PC-3 (cell line): ENCODE results near the gene ELMOD1. TPM values are rescaled to one million over a fixed set of nuclear protein-coding genes. Genes with fewer than 3 reads are reported as not detected.

Source experiments
- ATAC-seq: fragments of 200-7000 bp; cut with Tn5 transposase; 2 replicates; pipeline ENCODE4 v1.9.1; 2020; ENCODE audit warnings: mild to moderate bottlenecking, moderate library complexity
- BruUV-seq: library from RNA; stranded (reverse); fragments of 400-500 nt; replicated peaks from 2 replicates; lab custom pipeline; 2021; lab: Mats Ljungman, UMichigan
- CTCF ChIA-PET: fragments of 300-600 bp; sonication (Branson Sonifier 250); formaldehyde crosslinking; loops from one replicate; lab custom pipeline; 2022; ENCODE audit warnings: antibody characterized with exemption; lab: Charles Lee
- POLR2A ChIA-PET: fragments of 300-600 bp; sonication (Branson Sonifier 250); formaldehyde crosslinking; loops from one replicate; lab custom pipeline; 2022; ENCODE audit warnings: antibody characterized with exemption; ENCODE audit not compliant: unreplicated experiment; lab: Charles Lee
- DNase-seq: peaks from one replicate; pipeline ENCODE4 v3.0.0-alpha.2; 2015
- H2AFZ ChIP-seq: fragments of 300-600 bp; sonication (generic); 2 replicates; pipeline ENCODE4 v1.6.0; 2016; ENCODE audit warnings: antibody characterized with exemption, low read length
- H3F3A ChIP-seq: fragments of 300-600 bp; sonication (generic); one replicate; pipeline ENCODE4 v1.6.0; 2017; ENCODE audit warnings: antibody characterized with exemption, low read length, control low read depth, mild to moderate bottlenecking; ENCODE audit not compliant: unreplicated experiment
- H3K27ac ChIP-seq: fragments of 300-600 bp; sonication (generic); 2 replicates; pipeline ENCODE4 v1.5.1; 2016; ENCODE audit warnings: mild to moderate bottlenecking, low read length
- H3K27me3 ChIP-seq: fragments of 300-600 bp; sonication (generic); 2 replicates; pipeline ENCODE4 v1.6.1; 2016; ENCODE audit warnings: low read length, mixed read lengths
- H3K36me3 ChIP-seq: fragments of 300-600 bp; sonication (generic); 2 replicates; pipeline ENCODE4 v1.6.1; 2016; ENCODE audit warnings: low read depth, mixed run types, low read length, mixed read lengths
- H3K4me1 ChIP-seq: fragments of 300-600 bp; sonication (generic); 2 replicates; pipeline ENCODE4 v1.5.1; 2016; ENCODE audit warnings: low read length; ENCODE audit not compliant: insufficient read depth
- H3K4me2 ChIP-seq: fragments of 300-600 bp; sonication (generic); 2 replicates; pipeline ENCODE4 v1.6.0; 2016; ENCODE audit warnings: low read length
- H3K4me3 ChIP-seq: fragments of 300-600 bp; sonication (generic); 2 replicates; pipeline ENCODE4 v1.5.1; 2016; ENCODE audit warnings: mild to moderate bottlenecking, low read length, mixed read lengths
- H3K79me2 ChIP-seq: fragments of 300-600 bp; sonication (generic); 2 replicates; pipeline ENCODE4 v1.6.1; 2017; ENCODE audit warnings: low read length, mixed read lengths
- H3K9ac ChIP-seq: fragments of 300-600 bp; sonication (generic); 2 replicates; pipeline ENCODE4 v1.6.0; 2016; ENCODE audit warnings: mild to moderate bottlenecking, low read length
- H3K9me2 ChIP-seq: fragments of 300-600 bp; sonication (generic); replicated peaks from 2 replicates; pipeline ENCODE4 v1.6.1; 2016; ENCODE audit warnings: mixed run types, low read length, mixed read lengths
- H3K9me3 ChIP-seq: fragments of 300-600 bp; sonication (generic); 2 replicates; pipeline ENCODE4 v1.6.1; 2016; ENCODE audit warnings: low read length, mixed read lengths
- H4K20me1 ChIP-seq: fragments of 300-600 bp; sonication (generic); 2 replicates; pipeline ENCODE4 v1.6.1; 2016; ENCODE audit warnings: low read length, mixed read lengths
- EZH2 ChIP-seq: fragments of 300-600 bp; sonication (generic); IDR thresholded peaks from one replicate; pipeline ENCODE4 v1.6.1; 2017; ENCODE audit warnings: antibody characterized with exemption, mild to moderate bottlenecking, low read length; ENCODE audit not compliant: unreplicated experiment
- EZH2phosphoT487 ChIP-seq: fragments of 300-600 bp; sonication (generic); IDR thresholded peaks from 2 replicates; pipeline ENCODE4 v1.6.1; 2018; ENCODE audit warnings: mild to moderate bottlenecking, antibody characterized with exemption, low read length, borderline replicate concordance
- intact Hi-C: fragments of 100-400 bp; cut with micrococcal nuclease; formaldehyde crosslinking; loops from 2 replicates; pipeline ENCODE4 v1.9.0; 2023
- total RNA-seq: library from RNA; depleted of rRNA; stranded (reverse); fragments of >200 nt; gene quantifications from 2 replicates; pipeline ENCODE4 v1.2.3, GENCODE V29; 2014
- TF ChIP-seq, protein P1 (sequence below): fragments of 300-600 bp; sonication (generic); conservative IDR thresholded peaks from 2 replicates; pipeline ENCODE4 v1.5.1; 2017; ENCODE audit warnings: antibody characterized with exemption, low read depth, mild to moderate bottlenecking, low read length

ELMOD1 gene
- total RNA-seq, 1 experiment from 2014 or later = not detected

DNA sequence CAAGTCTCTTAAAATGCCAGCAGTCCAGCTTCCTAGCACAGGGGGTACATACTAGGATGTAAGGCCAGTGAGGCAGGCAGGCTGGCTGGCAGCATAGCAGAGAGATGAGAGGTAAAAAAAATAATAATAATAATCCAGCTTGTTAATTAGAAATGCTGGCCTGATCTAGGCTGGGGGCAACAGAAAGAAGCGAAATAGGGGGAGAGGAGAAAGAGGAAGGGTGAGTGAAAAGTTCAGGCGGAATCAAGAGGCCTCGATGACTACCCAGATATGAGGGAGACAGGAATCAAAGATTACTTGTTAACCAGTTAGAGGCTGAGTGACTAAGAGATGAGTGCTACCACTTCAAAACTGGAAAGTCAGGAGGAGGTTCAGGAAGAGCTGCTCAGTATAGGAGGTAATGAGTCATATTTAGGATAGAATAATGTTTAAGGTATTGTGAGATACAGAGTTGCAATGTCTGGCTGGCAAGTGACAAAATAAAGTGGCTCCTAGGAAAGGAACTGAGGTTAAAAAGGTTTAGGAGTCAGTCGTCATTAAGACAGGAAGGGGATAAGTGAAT is 28.2 kb upstream of the ELMOD1 start:
- peaks cover 19% of the 10 kb centered on the region for H3F3A ChIP-seq
- BruUV-seq = no TSS peak
- H3K9me2 ChIP-seq = no peaks in the 10 kb centered on the region
- H3K36me3 ChIP-seq = 0 out of 2 replicates have a peak, but pooled peaks cover 6% of the 10 kb centered on the region
- peak overlapping the region; percentile 71 for H3K9ac ChIP-seq
- peak overlapping the region; percentile 32; the same call in 1 of the 2 replicates for H3K4me3 ChIP-seq
- DNase-seq = peak; percentile 99
- CTCF ChIA-PET = interaction anchor here (0.5 to 1.7 kb wide), 14 partner anchors 11 to 371 kb away, joined by 3 to 12 read pairs (median 6); no protein-coding TSS in a partner anchor
- peak overlapping the region; percentile 86 for H3K4me2 ChIP-seq
- TF ChIP-seq EZH2 (no peak), EZH2phosphoT487 (no peak)
- intact Hi-C loops = loop anchor here (1.0 to 2.0 kb wide), 3 partner anchors 14 to 127 kb away; no protein-coding TSS in a partner anchor
- H4K20me1 ChIP-seq = no peaks in the 10 kb centered on the region
- POLR2A ChIA-PET = interaction anchor here (1.1 kb wide), 2 partner anchors 13 to 105 kb away, joined by 4 to 6 read pairs; partner anchors contain the start of gene CWF19L2
- peaks cover 48% of the 10 kb centered on the region for H3K4me1 ChIP-seq
- no peaks in the 10 kb centered on the region for H3K27me3 ChIP-seq
- no peaks in the 10 kb centered on the region for H3K9me3 ChIP-seq
- peak; percentile 65 for ATAC-seq
- peak overlapping the region; percentile 92 for H3K27ac ChIP-seq
- H3K79me2 ChIP-seq = peaks cover 34% of the 10 kb centered on the region
- no peak overlapping the region for H2AFZ ChIP-seq

DNA sequence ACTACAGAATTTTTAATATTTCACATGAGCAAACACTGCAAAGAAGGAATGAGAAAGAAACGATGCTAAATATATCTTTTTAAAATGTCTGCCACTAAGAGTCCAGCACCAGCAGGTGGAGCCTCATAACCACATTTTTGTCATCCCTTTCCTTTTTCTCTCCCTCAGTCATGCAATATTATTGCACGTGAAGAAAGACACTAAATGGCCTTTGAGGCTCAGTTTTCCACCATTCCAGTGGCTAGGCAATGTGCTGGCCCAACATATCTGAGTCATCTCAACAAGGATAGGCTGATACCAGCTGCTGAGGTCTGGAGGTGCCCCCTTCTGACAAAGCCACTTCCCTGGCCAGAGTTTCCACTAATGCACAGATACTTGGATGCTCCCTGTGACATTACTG is 27.2 kb upstream of the ELMOD1 start:
- Histone ChIP-seq H3K9me3 (no peaks in the 10 kb centered on the region), H3K36me3 (0 out of 2 replicates have a peak, but pooled peaks cover 6% of the 10 kb centered on the region), H4K20me1 (no peaks in the 10 kb centered on the region), H3K9ac (peak overlapping the region; percentile 51), H3K9me2 (no peaks in the 10 kb centered on the region), H2AFZ (no peak overlapping the region), H3K4me2 (peak overlapping the region; percentile 86), H3K4me3 (peak overlapping the region; percentile 73; the same call in 1 of the 2 replicates), H3K27me3 (no peaks in the 10 kb centered on the region), H3F3A (peaks cover 19% of the 10 kb centered on the region), H3K27ac (peak overlapping the region; percentile 92), H3K79me2 (peaks cover 34% of the 10 kb centered on the region), H3K4me1 (peaks cover 48% of the 10 kb centered on the region)
- BruUV-seq = no TSS peak
- ATAC-seq (peak; percentile 3; the same call in 1 of the 2 replicates), DNase-seq (peak; percentile 82)
- CTCF ChIA-PET = interaction anchor here (0.7 to 1.7 kb wide), 7 partner anchors 14 to 207 kb away, joined by 3 to 11 read pairs (median 6); no protein-coding TSS in a partner anchor
- POLR2A ChIA-PET = interaction anchor here (1.1 kb wide), 1 partner anchor 106 kb away, joined by 4 read pairs; the partner anchor contains the start of gene CWF19L2
- no peak for TF ChIP-seq EZH2
- TF ChIP-seq, protein P1, sequence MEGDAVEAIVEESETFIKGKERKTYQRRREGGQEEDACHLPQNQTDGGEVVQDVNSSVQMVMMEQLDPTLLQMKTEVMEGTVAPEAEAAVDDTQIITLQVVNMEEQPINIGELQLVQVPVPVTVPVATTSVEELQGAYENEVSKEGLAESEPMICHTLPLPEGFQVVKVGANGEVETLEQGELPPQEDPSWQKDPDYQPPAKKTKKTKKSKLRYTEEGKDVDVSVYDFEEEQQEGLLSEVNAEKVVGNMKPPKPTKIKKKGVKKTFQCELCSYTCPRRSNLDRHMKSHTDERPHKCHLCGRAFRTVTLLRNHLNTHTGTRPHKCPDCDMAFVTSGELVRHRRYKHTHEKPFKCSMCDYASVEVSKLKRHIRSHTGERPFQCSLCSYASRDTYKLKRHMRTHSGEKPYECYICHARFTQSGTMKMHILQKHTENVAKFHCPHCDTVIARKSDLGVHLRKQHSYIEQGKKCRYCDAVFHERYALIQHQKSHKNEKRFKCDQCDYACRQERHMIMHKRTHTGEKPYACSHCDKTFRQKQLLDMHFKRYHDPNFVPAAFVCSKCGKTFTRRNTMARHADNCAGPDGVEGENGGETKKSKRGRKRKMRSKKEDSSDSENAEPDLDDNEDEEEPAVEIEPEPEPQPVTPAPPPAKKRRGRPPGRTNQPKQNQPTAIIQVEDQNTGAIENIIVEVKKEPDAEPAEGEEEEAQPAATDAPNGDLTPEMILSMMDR = peak; percentile 96
- intact Hi-C loops = loop anchor here (1.0 to 2.0 kb wide), 3 partner anchors 15 to 126 kb away; no protein-coding TSS in a partner anchor

DNA sequence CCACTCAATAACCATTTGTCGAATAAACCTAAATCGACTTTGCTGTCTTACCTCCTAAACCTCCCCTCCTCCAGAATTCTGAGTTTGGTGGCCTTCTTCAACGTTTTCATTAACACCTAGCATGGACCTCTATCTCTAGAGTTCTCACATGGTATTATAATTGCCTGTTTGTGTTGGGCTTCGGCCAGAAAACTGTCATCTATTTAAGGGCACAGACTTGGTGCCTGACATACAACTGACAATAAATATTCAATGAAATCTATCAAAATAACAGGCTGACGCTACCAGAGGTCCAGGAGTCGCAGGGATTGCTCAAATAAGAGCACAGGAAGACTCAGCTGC is 26.1 kb upstream of the ELMOD1 start:
- ChIA-PET POLR2A (no interaction called here), CTCF (interaction anchor here (1.0 kb wide), 1 partner anchor 11 kb away, joined by 3 read pairs; no protein-coding TSS in a partner anchor)
- no peaks in the 10 kb centered on the region for H3K36me3 ChIP-seq
- H3K27me3 ChIP-seq = no peaks in the 10 kb centered on the region
- no peaks in the 10 kb centered on the region for H3K9me3 ChIP-seq
- ATAC-seq (no peak), DNase-seq (no peak)
- TSS peak; percentile 60 for BruUV-seq
- no peaks in the 10 kb centered on the region for H4K20me1 ChIP-seq
- intact Hi-C loops = loop anchor here (1.0 kb wide), 1 partner anchor 206 kb away; no protein-coding TSS in a partner anchor
- peak overlapping the region; percentile 86 for H3K4me2 ChIP-seq
- H3K9me2 ChIP-seq = no peaks in the 10 kb centered on the region
- H3K4me3 ChIP-seq = peak overlapping the region; percentile 73
- peak overlapping the region; percentile 85 for H2AFZ ChIP-seq
- peaks cover 19% of the 10 kb centered on the region for H3F3A ChIP-seq
- TF ChIP-seq EZH2phosphoT487 = no peak
- TF ChIP-seq, protein P1 = no peak
- no peak for TF ChIP-seq EZH2
- H3K79me2 ChIP-seq = peaks cover 33% of the 10 kb centered on the region
- peaks cover 48% of the 10 kb centered on the region for H3K4me1 ChIP-seq
- H3K9ac ChIP-seq = peak overlapping the region; percentile 75
- H3K27ac ChIP-seq = peak overlapping the region; percentile 64
